NCI-H187 (cell line): ENCODE data around the gene ADCK2.
"Not testable (repeated sequence)": the region's sequence is repeated elsewhere in the genome, so short reads cannot be mapped to it uniquely, and the experiment has no call there.

Experiments used
- DNase-seq, 2 experiments: peaks; one replicate each; lab custom pipeline; 2025; lab: John Stamatoyannopoulos, UW

ADCK2 gene

DNA sequence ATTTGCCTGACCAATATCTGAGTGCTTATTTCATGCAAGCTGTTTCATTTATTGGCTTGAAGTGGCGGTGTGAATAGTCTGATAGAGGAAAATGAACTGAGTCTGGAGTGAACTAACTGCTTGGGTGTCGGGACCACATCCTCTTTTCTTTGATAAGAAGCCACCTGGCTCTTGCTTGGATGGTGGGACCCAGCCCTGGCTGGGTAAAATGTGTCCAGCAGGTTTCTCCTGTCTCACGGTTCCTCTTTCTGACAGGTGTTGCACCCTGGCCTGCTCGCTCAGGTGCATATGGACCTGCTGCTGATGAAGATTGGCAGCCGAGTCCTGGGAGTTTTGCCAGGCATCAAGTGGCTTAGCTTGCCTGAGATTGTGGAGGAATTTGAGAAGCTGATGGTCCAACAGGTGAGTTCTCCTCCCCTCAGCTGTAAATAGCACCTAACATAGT lies 1.6 kb downstream of the ADCK2 start:
- DNase-seq, result no peak

DNA sequence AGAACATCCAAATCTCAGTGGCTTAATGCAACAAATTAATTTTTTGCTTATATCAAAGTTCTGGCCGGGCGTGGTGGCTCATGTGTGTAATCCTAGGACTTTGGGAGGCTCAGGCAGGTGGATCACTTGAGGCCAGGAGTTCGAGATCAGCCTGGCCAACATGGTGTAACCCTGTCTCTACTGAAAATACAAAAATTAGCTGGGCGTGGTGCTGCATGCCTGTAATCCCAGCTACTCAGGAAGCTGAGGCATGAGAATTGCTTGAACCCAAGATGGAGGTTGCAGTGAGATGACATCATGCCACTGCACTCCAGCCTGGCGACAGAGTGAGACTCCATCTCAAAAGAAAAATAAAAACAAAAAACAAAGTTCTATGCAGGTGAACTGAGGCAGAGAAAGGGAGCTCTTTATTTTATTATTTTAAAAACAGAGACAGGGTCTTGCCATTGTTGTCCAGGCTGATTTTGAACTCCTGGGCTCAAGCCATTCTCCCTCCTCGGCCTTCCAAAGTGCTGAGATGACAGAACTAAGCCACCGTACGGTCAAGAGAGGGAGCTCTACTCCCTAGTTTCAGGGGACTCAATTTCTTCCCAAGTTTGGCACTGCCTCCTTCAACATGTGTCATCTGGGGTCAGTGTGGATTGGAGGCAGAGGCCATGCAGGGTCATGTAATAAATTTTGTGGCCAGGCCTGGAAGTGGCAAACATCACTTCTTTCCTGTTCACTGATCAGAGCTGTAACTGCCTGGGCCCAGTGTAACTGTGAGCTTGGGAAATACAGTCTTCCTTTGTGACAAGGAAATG lies 2.4 kb downstream of the ADCK2 start:
- peak in 1 of 2 experiments; percentile 6 for DNase-seq

DNA sequence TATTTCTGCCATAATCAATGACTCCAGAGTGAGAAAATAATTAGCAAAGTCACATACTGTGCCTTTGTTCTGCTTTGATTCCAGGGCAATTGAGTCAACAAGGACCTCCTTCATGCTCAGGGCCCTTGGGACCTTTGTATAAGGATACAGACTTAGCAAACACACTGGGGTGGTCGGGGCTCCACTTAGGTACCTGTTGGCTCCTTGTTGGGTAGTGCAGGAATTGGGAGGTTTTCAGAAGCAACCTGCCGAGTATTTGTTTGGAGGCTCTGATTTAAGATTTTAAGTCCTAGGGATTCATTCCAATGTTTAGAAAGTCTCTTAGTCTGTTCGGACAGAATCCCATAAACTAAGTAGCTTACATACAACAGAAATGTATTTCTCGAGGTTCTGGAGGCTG lies 3.0 kb downstream of the ADCK2 start:
- no peak for DNase-seq

DNA sequence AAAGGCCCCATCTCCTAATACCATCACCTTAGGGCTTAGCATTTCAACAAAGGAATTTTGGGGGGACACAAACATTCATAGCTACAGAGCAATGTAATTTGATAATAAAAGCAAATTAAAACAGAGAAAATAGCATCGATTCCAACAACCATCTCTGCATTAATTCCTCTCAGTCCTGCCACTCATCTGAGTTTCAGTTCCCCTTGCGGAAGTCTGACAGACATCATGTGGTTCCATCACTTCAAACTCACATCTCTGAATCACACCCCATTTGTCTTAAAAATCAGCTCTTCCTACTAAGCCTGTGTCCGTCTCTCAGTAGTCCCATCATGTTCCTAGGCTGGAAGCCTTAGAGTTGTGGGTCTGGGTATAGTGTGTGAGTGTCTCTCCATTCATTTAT lies 3.6 kb downstream of the ADCK2 start:
- DNase-seq, result no peak

DNA sequence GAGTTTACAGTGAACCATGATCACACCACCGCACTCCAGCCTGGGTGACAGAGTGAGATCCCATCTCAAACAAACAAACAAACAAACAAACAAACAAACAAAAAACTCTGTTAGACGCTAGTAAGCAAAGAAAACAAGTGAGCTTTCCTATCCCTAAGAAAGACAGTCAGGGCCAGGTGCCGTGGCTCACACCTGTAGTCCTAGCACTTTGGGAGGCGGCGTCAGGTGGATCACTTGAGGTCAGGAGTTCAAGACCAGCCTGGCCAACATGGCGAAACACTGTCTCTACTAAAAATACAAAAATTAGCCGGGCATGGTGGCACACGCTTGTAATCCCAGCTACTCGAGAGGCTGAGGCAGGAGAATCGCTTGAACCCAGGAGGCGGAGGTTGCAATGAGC lies 4.2 kb downstream of the ADCK2 start:
- not testable (repeated sequence) for DNase-seq

DNA sequence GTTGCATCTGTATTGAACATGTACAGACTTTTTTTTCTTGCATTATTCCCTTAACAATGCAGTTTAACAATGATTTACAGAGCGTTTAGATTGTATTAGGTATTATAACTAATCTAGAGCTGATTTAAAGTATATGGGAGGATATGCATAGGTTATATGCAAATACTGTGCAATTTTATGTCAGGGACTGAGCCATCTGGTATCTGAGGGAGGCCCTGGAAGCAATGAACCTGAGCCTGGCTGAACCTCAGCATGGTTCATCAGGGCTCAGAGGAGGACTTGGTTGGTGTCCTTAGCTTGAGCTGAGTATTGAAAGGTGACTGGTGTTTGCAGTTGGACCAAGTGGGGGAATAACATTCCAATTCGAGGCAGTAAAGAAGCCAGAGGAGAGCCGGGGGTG lies 4.8 kb downstream of the ADCK2 start:
- DNase-seq, result no peak

DNA sequence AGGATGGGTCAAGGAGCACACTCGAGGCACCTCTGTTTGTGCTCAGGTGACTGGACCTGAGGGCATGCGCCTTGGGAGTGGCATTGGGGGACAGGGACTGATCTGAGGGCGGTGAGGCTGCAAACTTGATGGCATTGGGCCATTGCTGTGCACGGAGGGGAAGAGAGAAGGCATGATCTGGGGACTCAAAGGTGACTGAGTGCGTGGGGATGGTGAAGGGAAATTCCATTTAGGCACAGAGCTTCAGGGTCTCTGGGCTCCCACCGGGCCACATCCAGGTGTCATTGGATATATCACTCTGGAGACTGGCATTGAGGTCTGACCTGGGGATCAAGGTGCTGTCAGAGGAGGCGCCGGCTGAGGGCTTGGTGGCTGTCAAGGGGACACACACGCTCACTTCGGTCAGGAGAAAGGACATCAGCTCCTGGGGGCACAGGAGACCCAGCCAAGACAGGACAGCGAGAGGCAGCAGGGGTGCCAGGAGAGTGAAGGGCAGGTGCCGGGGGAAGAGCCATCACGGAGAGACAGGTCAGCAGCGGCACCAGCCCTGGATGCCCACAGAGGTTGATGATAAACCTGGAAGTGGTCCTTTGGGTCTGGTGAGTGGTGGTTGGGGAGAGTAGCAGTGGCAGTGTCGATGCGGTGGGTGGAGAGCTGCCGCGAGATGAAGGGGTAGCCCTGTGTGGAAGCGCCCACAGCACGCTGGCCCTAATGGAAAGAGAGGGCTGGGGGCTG lies 5.5 kb downstream of the ADCK2 start:
- DNase-seq, result no peak

DNA sequence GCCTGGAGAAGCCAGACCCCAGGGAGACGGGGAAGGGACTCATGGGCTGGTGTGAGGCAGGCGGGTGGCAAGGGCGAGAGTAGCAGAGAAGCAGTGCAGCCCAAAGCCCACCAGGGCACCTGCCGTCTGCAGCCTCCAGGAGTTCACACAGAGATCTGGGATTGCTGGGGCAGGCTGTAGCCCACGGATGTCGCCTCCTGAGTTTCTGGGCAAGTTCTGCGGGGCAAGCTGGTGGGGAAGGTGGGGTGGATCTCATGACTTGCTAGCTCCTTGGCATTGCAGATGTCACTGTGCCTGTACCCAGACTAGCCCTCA lies 6.0 kb downstream of the ADCK2 start:
- DNase-seq, result no peak

DNA sequence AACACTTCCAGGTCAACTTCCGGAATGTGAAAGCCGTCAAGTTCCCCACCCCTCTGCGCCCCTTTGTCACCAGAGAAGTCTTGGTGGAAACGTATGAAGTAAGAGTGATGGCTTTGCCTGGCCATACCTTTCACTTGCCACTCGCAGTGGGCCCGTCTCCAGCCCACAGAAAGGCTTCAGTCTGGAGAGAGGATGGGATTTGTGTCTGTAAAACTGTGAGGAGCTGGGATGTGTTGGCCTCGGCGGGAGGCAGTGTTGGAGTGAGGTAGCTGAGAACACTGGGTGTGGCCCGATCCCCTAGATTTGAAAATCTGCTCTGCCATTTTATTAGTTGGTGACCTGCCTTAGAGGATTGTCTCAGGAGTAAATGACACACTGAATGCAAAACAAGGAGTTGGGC lies 6.4 kb downstream of the ADCK2 start:
- no peak for DNase-seq

DNA sequence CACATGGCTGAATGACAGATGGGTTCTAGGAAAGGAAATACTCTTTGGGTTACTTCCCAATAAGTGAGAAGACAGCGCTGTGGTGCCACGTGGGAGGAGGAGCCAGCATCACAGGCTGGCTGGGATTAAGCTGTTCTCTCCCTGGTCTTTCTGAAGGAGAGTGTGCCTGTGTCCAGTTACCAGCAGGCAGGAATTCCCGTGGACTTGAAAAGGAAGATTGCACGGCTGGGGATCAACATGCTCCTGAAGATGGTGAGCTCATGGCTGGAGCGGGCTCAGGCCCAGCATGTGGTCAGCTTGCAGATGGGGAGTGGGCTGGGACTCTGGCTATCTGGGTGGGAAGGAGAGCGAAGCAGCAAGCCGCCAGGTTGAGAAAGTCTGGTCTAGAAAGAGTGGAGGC lies 8.1 kb downstream of the ADCK2 start:
- DNase-seq, result no peak

DNA sequence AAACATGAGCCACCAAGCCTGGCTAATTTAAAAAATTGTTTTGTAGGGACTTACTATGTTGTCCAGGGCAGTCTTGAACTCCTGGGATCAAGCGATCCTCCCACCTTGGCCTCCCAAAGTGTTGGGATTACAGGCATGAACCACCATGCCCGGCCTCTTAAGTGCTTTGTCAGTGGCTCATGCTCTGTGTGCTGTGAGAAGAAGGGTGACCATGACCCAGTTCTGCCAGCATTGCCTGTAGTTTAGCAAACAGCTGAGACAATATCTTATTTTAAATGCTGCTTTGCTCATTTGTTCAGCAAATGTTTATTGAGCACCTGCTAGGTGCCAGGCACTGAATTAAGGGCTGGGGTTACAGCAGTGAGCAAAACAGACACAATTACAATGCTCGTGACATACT lies 9.0 kb downstream of the ADCK2 start:
- DNase-seq, result no peak

DNA sequence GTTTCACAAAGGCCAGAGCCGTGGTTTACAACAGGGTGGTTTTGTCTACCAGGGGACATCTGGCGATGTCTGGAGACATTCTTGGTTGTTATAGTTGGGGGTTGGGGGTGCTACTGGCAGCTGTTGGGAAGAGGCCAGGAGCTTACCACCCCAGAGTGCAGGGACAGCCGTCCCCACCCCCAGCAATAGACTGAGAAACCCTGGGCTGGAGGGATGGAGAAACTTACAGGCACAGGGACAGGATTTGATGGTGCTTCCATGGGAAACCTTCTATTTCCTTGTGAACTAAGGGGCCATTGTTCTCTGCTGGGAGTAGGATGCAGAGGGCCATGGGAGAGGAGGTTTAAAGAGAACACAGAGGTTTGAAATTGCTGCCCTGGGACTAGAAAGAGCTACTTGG lies 10.9 kb downstream of the ADCK2 start:
- no peak for DNase-seq

DNA sequence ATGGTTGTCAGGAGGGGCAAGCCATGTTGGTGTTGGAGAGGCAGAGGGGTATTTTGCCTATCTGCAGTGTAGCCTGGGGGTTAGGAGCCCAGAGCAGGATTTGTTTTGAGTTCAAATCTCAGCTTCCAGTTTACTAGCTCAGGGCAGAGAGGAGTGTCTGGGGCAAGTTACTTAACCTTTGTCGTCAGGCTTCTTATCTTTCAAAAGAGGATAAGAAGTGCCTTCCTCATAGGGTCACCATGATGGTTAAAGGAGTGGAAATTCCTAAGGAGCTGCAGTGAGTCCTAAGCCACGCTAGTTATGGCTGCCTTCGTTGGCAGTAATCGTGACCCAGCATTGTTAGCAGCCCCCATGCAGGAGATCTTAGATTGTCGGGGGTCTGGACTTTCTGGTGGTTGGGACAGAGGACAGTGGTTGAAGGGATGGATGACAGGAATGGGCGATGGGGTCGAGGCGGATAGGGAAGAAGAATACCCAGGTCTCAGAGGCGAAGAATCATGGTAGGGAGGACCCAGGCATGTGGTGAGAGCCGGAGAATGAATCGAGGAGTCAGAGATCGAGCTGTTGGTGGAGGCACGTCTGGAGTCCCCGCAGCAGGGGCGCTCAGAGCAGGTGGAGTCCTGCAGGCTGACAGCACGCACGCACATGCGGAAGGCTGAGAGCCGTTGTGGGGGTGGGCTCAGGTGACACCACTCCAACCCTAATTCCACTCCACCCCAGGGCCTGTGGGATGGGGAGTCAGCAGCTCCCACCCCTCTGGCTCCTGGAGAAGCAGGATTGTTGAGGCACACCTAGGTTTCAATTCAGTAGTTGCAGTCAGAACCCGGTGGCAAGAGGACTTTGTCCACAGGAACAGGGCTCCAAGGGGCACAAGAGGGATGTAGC lies 11.6 kb downstream of the ADCK2 start:
- no peak for DNase-seq

DNA sequence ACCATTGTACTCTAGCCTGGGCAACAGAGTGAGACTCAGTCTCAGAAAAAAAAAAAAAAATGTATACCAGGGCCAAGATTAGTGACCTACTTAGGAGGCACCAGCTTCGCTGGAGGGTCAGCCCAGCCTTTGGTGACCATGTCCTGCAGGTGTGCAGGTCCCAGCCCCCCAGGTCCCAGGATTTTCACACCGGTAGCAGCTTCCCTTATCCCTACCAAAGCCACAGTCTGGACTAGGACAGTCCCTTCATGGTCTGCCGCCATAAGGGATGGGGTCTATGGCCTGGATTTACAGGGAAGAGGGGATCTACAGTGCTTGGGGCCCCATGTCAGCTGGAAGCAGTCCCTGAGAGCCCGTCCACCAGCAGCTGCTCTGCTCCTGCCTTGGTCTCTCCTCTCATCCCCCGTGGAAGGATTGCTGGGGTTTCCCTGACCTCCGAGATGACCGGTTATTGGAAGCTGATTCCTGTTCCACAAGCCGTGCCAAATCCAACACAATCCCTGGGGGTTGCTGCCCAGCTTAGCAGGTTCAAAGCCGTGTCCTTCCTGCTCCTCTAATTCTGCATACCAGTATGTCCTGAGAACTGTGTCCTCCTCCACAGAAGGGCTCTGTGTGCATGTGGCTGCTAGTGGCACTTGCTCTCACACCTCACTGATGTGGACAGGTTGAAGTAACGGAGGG lies 12.8 kb downstream of the ADCK2 start:
- DNase-seq, result no peak

DNA sequence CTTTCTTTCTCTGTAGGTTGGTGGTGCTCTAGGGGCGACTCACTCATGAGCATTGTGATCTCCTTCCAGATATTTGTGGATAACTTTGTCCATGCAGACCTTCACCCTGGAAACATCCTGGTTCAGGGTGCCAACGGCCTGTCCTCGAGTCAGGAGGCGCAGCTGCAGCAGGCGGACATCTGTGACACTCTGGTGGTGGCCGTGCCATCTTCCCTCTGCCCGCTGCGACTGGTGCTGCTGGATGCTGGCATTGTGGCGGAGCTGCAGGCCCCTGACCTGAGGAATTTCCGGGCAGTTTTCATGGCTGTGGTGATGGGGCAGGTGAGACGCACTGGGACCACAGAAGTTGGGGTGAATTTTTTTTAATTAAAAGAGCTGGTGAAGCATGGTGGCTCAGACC lies 14.2 kb downstream of the ADCK2 start:
- DNase-seq, result no peak

DNA sequence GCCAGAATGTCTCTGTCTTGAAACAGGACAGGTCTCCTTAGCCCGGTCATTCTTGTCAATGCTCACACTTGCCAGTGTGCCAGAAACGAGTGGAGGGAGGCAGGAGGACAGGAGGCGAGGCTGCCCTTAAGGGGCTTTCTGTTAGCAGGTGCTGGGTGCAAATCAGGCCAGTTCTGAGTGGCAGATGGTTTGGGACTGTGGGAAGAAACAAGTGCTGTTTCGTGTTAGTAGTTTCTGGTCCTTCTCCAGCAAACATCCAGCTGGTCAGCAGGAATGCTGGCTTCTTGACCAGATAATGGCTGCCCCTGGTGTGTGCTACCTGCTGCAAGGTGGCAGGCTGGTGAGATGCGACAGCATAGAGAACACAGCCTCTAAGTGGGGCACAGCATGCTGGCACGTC lies 15.6 kb downstream of the ADCK2 start:
- no peak for DNase-seq

DNA sequence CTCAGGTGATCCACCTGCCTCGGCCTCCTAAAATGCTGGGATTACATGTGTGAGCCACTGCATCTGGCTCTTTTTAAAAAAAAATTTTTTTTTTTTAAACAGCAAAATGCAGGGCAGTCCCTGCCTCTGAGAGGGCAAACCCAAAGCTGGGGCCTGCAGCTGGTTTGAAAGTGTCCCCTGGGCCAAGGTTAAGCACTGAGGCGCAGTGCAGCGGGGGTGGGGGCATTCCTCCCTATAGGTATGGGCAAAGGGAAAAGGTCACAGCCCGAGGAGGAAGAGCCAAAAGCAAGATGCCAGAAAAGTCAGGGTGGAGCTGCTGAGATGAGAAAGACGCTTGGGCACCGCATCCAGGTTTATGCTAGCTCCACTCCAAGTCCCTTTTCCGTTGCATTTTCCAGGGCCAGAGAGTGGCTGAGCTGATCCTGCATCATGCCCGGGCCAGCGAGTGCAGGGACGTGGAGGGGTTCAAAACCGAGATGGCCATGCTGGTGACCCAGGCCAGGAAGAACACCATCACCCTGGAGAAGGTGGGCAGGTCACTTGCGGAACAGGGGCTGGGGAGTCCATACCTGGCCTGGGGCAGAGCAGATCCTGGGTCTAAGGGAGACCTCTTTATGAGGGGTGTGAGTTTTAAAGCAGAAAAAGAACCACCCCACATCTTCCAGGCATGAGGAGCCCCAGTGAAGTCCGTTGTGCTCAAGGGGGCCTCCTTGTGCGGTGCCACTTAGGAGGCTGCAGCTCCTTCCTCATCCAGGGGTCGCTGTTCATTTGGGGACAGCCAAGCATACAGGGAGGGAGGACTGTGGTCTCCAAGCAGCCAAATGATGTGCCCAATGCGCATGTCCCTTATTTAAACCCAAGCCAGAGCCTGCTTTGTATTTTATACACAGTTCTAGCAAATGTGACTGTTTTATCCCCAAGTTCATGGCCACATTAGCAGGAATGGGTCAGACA lies 16.7 kb downstream of the ADCK2 start:
- no peak for DNase-seq

DNA sequence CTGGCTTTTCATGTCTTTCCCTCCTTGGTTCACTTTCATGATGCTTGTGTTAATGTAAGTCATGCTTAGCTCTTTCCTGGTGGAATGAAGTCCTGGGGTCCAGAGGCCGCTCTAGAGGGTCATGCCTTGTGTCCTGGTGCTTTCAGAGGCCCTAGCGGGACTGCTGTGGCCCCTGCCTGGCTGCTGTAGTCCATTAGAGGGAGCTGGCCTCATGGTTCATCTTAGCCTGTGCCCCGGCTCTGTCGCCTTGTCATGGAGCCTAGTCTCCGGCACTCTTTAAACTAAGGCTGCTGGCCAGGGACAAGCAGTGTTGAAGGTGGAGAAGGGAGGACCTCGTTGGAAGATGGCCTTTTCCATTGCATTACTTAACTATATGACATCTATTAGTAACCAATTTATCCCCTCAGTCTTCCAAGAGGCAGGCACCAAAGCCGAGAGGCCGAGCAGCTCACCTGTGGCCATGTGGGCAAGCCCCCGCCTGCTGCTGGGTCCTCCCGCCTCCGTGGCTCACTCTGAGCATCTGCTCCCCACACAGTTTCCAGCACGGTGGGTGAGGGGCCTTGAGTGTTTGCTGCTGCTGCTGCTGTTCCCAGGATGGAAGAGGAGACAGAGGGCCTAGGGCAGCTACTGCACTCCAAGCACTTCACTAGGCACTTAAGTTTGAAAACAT lies 18.8 kb downstream of the ADCK2 start:
- DNase-seq, result no peak

DNA sequence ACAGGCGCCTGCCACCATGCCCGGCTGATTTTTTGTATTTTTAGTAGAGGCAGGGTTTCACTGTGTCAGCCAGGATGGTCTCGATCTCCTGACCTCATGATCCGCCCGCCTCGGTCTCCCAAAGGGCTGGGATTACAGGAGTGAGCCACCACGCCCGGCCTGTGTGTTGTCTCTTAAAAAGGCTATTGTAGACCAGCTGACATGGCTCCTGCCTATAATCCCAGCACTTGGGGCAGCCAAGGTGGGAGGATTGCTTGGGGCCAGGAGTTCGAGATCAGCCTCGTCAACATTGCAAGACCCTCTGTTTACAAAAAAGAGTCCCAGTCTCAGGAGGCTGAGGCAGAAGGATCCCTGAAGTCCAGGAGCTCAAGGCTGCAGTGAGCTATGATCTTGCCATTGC lies 21.1 kb downstream of the ADCK2 start:
- not testable (repeated sequence) for DNase-seq

DNA sequence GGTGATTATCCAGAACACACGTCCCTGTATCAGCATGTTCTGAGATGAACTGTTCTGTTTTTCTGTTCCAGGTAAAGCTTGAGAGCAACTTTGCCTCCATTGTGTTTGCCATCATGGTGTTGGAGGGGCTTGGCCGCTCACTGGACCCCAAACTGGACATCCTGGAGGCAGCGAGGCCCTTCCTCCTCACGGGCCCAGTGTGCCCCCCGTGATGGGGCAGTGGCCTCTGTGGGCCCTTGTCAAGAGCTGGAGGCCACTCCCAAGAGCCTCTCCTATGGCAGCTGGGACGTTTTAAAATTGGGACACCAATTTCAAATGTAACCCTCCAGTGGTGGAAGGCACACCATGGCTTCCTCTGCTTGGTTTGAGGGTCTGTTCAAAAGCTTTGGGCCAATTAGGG lies 21.8 kb downstream of the ADCK2 start:
- no peak for DNase-seq
